AG04449 (cell line): ENCODE measurements around the gene SHANK2.

Source experiments
- CTCF ChIA-PET: fragments of 350-600 bp; formaldehyde crosslinking; extraction: SDS; loops from one replicate; lab custom pipeline; 2021; ENCODE audit warnings: antibody characterized with exemption; lab: Yijun Ruan, JAX
- POLR2A ChIA-PET: fragments of 400-600, 350-600 bp; formaldehyde crosslinking; extraction: SDS; loops from one replicate; lab custom pipeline; 2020; ENCODE audit warnings: antibody characterized with exemption, inconsistent platforms; lab: Yijun Ruan, JAX
- DNase-seq: peaks from one replicate; pipeline ENCODE4 v3.0.0-alpha.2; 2010; ENCODE audit warnings: low read depth, low spot score
- H3K4me3 ChIP-seq: 2 replicates; pipeline ENCODE4 v1.5.1; 2011; ENCODE audit warnings: low read depth, mild to moderate bottlenecking, control low read depth, low read length
- TF ChIP-seq, protein P1 (sequence below): IDR thresholded peaks from one replicate; pipeline ENCODE4 v1.5.1; 2011; ENCODE audit warnings: mild to moderate bottlenecking, moderate library complexity, low read length, control low read depth, inconsistent platforms; ENCODE audit not compliant: insufficient read depth; ENCODE audit errors: missing control alignments

Gene SHANK2

DNA sequence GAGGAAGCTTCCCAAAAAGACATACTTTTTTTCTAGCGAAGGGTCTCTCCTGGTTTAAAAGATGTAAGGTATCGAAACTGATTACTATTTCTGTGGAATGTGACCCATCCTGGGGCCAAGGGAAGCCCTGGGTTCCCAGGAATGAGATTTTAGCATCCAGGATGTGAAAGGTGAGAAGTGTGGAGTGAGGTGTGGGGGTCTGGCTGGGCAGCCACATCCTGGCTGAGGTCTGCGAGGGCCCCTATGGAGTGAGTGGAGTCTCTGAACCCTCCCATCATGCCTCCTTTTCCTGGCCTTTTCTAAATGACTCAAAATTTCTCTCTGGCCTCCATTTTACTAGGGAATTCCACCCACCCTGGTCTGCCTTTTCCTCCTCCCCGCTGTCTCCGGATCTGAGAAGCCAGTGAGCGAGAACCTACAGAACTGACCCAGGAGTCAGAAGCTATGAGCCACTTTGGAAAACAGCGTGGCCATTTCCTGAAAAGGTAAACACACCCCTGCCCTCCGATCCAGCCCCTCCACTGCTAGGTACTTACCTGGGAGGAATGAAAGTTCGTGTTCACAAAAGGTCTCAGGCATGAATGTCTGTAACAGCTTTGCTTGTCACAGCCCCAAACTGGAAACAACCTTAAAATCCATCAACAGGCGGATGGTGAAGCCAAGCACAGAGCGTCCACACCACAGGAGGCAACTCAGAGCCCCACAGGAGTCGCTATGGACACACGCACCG lies 27.7 kb upstream of the SHANK2 start:
- DNase-seq, result no peak
- CTCF ChIA-PET, result no interaction called here

DNA sequence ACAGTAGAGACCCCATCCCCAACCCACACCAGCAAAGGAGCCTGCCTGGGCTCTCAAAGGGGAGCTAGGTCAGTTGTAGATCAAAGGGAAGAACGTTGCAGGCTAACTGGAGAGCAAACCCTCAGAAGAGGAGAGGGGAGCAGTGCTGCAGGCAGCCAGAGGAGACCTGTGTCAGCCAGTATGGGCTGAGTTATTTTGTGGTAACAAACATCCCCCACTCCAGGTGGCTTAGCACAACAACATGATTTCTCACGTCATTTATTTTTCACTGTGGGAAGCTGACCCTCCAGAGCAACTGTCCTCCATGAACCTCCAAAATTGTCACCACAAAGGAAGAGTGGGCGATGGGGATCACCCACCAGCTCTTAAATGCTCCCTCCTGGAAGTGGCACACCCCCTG lies 19.8 kb upstream of the SHANK2 start:
- H3K4me3 ChIP-seq, result no peak overlapping the region
- no peak for DNase-seq
- ChIA-PET POLR2A (no interaction called here), CTCF (no interaction called here)
- TF ChIP-seq, protein P1, sequence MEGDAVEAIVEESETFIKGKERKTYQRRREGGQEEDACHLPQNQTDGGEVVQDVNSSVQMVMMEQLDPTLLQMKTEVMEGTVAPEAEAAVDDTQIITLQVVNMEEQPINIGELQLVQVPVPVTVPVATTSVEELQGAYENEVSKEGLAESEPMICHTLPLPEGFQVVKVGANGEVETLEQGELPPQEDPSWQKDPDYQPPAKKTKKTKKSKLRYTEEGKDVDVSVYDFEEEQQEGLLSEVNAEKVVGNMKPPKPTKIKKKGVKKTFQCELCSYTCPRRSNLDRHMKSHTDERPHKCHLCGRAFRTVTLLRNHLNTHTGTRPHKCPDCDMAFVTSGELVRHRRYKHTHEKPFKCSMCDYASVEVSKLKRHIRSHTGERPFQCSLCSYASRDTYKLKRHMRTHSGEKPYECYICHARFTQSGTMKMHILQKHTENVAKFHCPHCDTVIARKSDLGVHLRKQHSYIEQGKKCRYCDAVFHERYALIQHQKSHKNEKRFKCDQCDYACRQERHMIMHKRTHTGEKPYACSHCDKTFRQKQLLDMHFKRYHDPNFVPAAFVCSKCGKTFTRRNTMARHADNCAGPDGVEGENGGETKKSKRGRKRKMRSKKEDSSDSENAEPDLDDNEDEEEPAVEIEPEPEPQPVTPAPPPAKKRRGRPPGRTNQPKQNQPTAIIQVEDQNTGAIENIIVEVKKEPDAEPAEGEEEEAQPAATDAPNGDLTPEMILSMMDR, result no peak

More for the DNA sequence above, 27.7 kb upstream of the SHANK2 start:
- POLR2A ChIA-PET, result no interaction called here
- TF ChIP-seq, protein P1, result no peak
- H3K4me3 ChIP-seq, result no peak overlapping the region

DNA sequence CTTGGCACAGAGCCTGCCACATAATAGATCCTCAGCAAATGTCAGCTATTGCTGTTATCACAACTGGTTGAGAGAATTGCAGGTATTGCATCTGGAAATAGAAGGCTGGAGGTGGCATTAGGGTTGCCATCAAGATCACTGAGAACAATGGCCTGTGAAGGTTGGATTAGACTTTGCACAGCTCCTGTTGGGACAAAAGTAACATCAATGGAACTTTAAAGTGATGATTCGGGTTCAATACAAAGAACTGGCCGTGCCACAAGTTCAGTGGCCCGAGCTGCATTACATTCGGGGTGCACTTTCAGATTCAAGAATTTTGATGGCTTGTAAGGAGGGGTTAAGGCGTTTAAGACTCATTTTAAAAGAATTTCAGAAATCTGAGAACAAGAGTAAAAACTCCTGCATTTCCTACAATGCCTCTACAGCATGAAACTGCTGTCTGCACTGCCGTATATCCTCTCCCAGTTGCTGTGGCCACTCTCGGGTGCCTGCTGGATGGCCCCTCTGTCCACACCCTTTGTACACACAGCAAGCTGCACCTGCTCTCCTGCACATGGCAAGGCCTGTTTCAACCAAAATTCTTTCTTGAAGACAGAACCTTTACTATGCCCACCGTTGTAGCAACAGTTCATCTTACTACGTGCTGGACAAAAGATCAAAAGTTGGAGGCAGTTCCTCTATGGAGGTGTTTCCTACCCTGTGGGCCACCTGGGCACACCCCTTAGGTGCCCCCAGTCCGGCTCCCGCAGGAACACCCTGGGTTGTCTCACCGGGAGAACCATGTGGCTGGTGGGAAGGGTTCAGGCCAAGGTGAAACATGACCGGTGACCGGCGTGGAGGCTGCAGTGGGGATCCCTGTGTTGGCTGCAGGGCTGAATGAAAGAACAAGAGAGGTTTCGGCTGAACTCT lies 17.5 kb upstream of the SHANK2 start:
- H3K4me3 ChIP-seq, result no peak overlapping the region
- no peak for DNase-seq
- TF ChIP-seq, protein P1, result no peak
- POLR2A ChIA-PET, result interaction anchor here (1.4 kb wide), 1 partner anchor 17 kb away, joined by 4 read pairs; no protein-coding TSS in a partner anchor
- CTCF ChIA-PET, result no interaction called here

DNA sequence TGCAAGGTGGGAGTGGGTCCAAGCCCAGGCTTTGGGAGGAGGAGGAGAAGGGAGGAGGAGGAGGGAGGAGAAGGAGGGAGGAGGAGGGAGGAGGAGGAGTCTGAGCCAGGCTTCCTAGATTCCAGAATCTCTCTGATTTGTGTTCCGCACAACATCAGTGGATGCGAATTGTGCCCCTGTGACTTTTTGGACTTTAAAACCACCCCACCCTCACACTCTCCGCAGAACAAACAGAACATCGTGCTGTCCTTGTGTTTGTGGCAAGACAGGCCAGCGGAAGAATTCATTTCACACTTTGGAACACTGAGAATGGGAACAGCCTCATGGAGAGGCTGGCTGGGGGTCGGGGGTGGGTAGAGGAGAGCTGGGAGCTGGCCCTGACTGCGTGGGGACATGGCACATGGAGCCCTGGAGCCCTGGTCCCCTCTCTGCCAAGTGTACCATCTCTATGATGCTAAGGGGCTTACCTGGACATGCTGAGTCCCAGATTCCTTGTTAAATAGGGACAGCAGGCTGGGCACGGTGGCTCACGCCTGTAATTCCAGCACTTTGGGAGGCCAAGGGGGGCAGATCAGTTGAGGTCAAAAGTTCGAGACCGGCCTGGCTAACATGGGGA lies 16.4 kb upstream of the SHANK2 start:
- H3K4me3 ChIP-seq, result no peak overlapping the region
- TF ChIP-seq, protein P1, result no peak
- CTCF ChIA-PET, result interaction anchor here (1.4 kb wide), 1 partner anchor 15 kb away, joined by 4 read pairs; no protein-coding TSS in a partner anchor
- no peak for DNase-seq
- POLR2A ChIA-PET, result no interaction called here

DNA sequence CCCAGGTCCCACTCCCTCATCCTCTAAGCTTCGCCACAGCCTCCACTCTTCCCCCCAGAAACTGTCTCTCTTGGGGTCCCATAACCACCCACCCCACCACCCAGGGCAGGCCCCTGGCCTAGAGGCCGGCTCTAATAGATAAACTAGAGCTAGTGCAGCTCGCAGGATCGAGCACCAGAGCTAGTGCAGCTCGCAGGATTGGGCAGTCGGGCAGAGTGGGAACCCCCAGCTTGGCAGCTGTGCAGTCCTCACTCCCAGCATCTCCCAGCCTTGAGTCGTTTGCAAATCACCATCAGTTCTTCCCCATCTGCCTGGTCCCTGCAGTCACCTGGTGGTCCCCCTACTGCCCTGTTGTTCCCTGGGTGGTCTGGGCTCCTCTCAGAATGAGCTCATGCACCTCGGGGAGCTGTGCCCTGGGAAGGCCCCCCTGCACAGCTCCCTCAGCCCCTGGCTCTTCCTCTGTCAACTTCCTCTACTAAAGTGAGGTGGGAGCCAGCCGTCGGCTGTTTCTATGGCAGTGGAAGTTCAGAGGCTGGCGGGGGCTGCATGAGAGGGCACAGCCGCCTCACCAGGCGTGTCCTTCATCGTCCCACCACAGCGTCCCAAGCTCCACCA lies 15.5 kb upstream of the SHANK2 start:
- POLR2A ChIA-PET, result no interaction called here
- H3K4me3 ChIP-seq, result no peak overlapping the region
- TF ChIP-seq, protein P1, result no peak
- DNase-seq, result no peak
- CTCF ChIA-PET, result interaction anchor here (1.4 kb wide), 1 partner anchor 15 kb away, joined by 4 read pairs; no protein-coding TSS in a partner anchor
